IPS-18c (cell line): Measurements from ENCODE around the gene KRT8.

Experiments
- H3K4me3 ChIP-seq: 2 replicates; pipeline ENCODE4 v1.7.0; 2013; ENCODE audit warnings: low read depth, mild to moderate bottlenecking, low read length, moderate library complexity; ENCODE audit not compliant: insufficient read depth
- H3K9me3 ChIP-seq: one replicate; pipeline ENCODE4 v1.6.1; 2013; ENCODE audit warnings: mild to moderate bottlenecking, low read length, moderate library complexity; ENCODE audit not compliant: control insufficient read depth, insufficient read depth

Gene KRT8

GRCh38 chr12:52929538-52929937, 24.7 kb upstream of the KRT8 start:
- no peak overlapping the region for H3K4me3 ChIP-seq
- H3K9me3 ChIP-seq, result no peaks in the 10 kb centered on the region

- Histone ChIP-seq H3K4me3 (no peak overlapping the region), H3K9me3 (no peaks in the 10 kb centered on the region)
These were observed 23.1 kb upstream of the KRT8 start for GRCh38 chr12:52927964-52928363.

- no peaks in the 10 kb centered on the region for H3K9me3 ChIP-seq
- no peak overlapping the region for H3K4me3 ChIP-seq
These were observed 21.8 kb upstream of the KRT8 start for GRCh38 chr12:52926596-52927234.

- H3K4me3 ChIP-seq, result no peak overlapping the region
These were observed 21.1 kb upstream of the KRT8 start for GRCh38 chr12:52925717-52926595.

GRCh38 chr12:52924764-52925716, 20.2 kb upstream of the KRT8 start:
- no peak overlapping the region for H3K4me3 ChIP-seq
- no peaks in the 10 kb centered on the region for H3K9me3 ChIP-seq

More at GRCh38 chr12:52925717-52926595, 21.1 kb upstream of the KRT8 start:
- H3K9me3 ChIP-seq, result no peaks in the 10 kb centered on the region

GRCh38 chr12:52921488-52922165, 16.8 kb upstream of the KRT8 start:
- no peak overlapping the region for H3K4me3 ChIP-seq
- H3K9me3 ChIP-seq, result no peaks in the 10 kb centered on the region

- H3K9me3 ChIP-seq, result no peaks in the 10 kb centered on the region
- H3K4me3 ChIP-seq, result no peak overlapping the region
These were observed 16.1 kb upstream of the KRT8 start for GRCh38 chr12:52920937-52921336.

- Histone ChIP-seq H3K4me3 (no peak overlapping the region), H3K9me3 (no peaks in the 10 kb centered on the region)
These were observed 13.9 kb upstream of the KRT8 start for GRCh38 chr12:52918784-52919183.

- H3K4me3 ChIP-seq, result no peak overlapping the region
- H3K9me3 ChIP-seq, result no peaks in the 10 kb centered on the region
These were observed 13.5 kb upstream of the KRT8 start for GRCh38 chr12:52918351-52918750.

- Histone ChIP-seq H3K9me3 (no peaks in the 10 kb centered on the region), H3K4me3 (no peak overlapping the region)
These were observed 12.9 kb upstream of the KRT8 start for GRCh38 chr12:52917800-52918199.

GRCh38 chr12:52916216-52916615, 11.3 kb upstream of the KRT8 start:
- Histone ChIP-seq H3K9me3 (no peaks in the 10 kb centered on the region), H3K4me3 (no peak overlapping the region)

GRCh38 chr12:52915637-52916036, 10.8 kb upstream of the KRT8 start:
- Histone ChIP-seq H3K4me3 (no peak overlapping the region), H3K9me3 (no peaks in the 10 kb centered on the region)

- Histone ChIP-seq H3K9me3 (no peaks in the 10 kb centered on the region), H3K4me3 (no peak overlapping the region)
These were observed 9.8 kb upstream of the KRT8 start for GRCh38 chr12:52914576-52915121.

GRCh38 chr12:52913431-52913821, 8.6 kb upstream of the KRT8 start:
- Histone ChIP-seq H3K4me3 (no peak overlapping the region), H3K9me3 (no peaks in the 10 kb centered on the region)

- Histone ChIP-seq H3K9me3 (no peaks in the 10 kb centered on the region), H3K4me3 (no peak overlapping the region)
These were observed 8.0 kb upstream of the KRT8 start for GRCh38 chr12:52912711-52913430.

- Histone ChIP-seq H3K4me3 (no peak overlapping the region), H3K9me3 (no peaks in the 10 kb centered on the region)
These were observed 5.5 kb upstream of the KRT8 start for GRCh38 chr12:52910248-52910883.
